ENCODE measurements around the gene ERGIC1.

- TF ChIP-seq POLR2AphosphoS5 (IDR thresholded peaks at IDR 0.05) (no peak), CTCF (IDR thresholded peaks at IDR 0.05) (no peak)
These were observed 32.3 kb downstream of the ERGIC1 start for GRCh38 chr5:172866378-172866777.

Measured in prostate gland (tissue), 2 donors.